Caki2 (cell line): ENCODE results near the gene PAXX. TPM values are rescaled to one million over a fixed set of nuclear protein-coding genes. Genes with fewer than 3 reads are reported as not detected.

Experiments used
- DNase-seq: peaks from one replicate; pipeline ENCODE4 v3.0.0-alpha.2; 2015; ENCODE audit warnings: low read depth
- in situ Hi-C: cut with HindIII; loops from 2 replicates; pipeline ENCODE4 v1.10.0; 2016; ENCODE audit warnings: low sequenced_read_pairs, low pct_unique_long_range_greater_than_20kb, mixed read lengths
- total RNA-seq: library from RNA; depleted of rRNA; stranded (reverse); fragments of >200 nt; shearing (Covaris generic); gene quantifications from 2 replicates; pipeline ENCODE4 v1.2.3, GENCODE V29; 2014; ENCODE audit warnings: low replicate concordance; rRNA removed

PAXX gene
- total RNA-seq: 129 and 137 TPM in 2 replicates

- peak; percentile 80 for DNase-seq
- in situ Hi-C loops: no loop called here
These were observed at the start of gene PAXX for GRCh38 chr9:136991993-136992818. Gene PAXX (plus strand): TSS chr9:136992422. CDS start chr9:136992444, 22 bp downstream.

- in situ Hi-C loops: no loop called here
- no peak for DNase-seq
These were observed 49.4 kb upstream of the PAXX start for GRCh38 chr9:136942881-136943230.

- DNase-seq: peak; percentile 34
- in situ Hi-C loops: no loop called here
These were observed 48.7 kb upstream of the PAXX start for GRCh38 chr9:136943291-136944211.

GRCh38 chr9:136944212-136944518 is 48.1 kb upstream of the PAXX start:
- in situ Hi-C loops: no loop called here
- DNase-seq: no peak

- in situ Hi-C loops: no loop called here
- peak; percentile 85 for DNase-seq
These were observed 47.5 kb upstream of the PAXX start, which contains the start of the genes C8G and FBXW5 for GRCh38 chr9:136944519-136945332. Gene C8G (plus strand): TSS chr9:136945243. CDS start chr9:136945321, 78 bp downstream. Gene FBXW5 (minus strand): TSS chr9:136944738. CDS start chr9:136944083, 655 bp downstream.

- in situ Hi-C loops: no loop called here
- DNase-seq: no peak
These were observed 46.6 kb upstream of the PAXX start for GRCh38 chr9:136945333-136946227.

GRCh38 chr9:136946228-136947027 is 45.8 kb upstream of the PAXX start:
- in situ Hi-C loops: no loop called here

GRCh38 chr9:136947028-136947891 is 45.0 kb upstream of the PAXX start:
- no peak for DNase-seq
- in situ Hi-C loops: no loop called here

More at GRCh38 chr9:136946228-136947027, 45.8 kb upstream of the PAXX start:
- DNase-seq: no peak

GRCh38 chr9:136947955-136948510 is 44.2 kb upstream of the PAXX start:
- peak; percentile 62 for DNase-seq

GRCh38 chr9:136949239-136949816 is 42.9 kb upstream of the PAXX start:
- no peak for DNase-seq
- in situ Hi-C loops: no loop called here

More at GRCh38 chr9:136947955-136948510, 44.2 kb upstream of the PAXX start:
- in situ Hi-C loops: no loop called here

GRCh38 chr9:136949817-136950655 is 42.2 kb upstream of the PAXX start:
- in situ Hi-C loops: no loop called here
- DNase-seq: peak; percentile 95

- no peak for DNase-seq
- in situ Hi-C loops: no loop called here
These were observed 41.5 kb upstream of the PAXX start for GRCh38 chr9:136950656-136951276.

- in situ Hi-C loops: no loop called here
- DNase-seq: no peak
These were observed 40.5 kb upstream of the PAXX start, which contains the start of gene LCN12 for GRCh38 chr9:136951541-136952320. Gene LCN12 (plus strand): TSS chr9:136952273. CDS start chr9:136952328, 55 bp downstream.
